Measurements from ENCODE around the gene AMOTL1.

Gene AMOTL1

GRCh38 chr11:94767701-94768601, at the start of gene AMOTL1:
TSS of gene AMOTL1 (plus strand) at chr11:94768356. CDS start at chr11:94768512, 156 bp downstream.
- DNase-seq (ENCODE audit: low read depth, low spot score) = peak; percentile 96

- DNase-seq (ENCODE audit: low read depth, low spot score) = no peak
These were observed 48.3 kb upstream of the AMOTL1 start for GRCh38 chr11:94719876-94720275.

- DNase-seq (ENCODE audit: low read depth, low spot score) = no peak
These were observed 46.4 kb upstream of the AMOTL1 start for GRCh38 chr11:94721565-94722292.

- DNase-seq (ENCODE audit: low read depth, low spot score) = no peak
These were observed 45.4 kb upstream of the AMOTL1 start for GRCh38 chr11:94722735-94723134.

GRCh38 chr11:94725097-94725496, 43.1 kb upstream of the AMOTL1 start:
- DNase-seq (ENCODE audit: low read depth, low spot score) = no peak

- DNase-seq (ENCODE audit: low read depth, low spot score) = no peak
These were observed 40.3 kb upstream of the AMOTL1 start for GRCh38 chr11:94727819-94728218.

GRCh38 chr11:94728541-94728940, 39.6 kb upstream of the AMOTL1 start:
- peak; percentile 88 for DNase-seq (ENCODE audit: low read depth, low spot score)

- no peak for DNase-seq (ENCODE audit: low read depth, low spot score)
These were observed 39.0 kb upstream of the AMOTL1 start for GRCh38 chr11:94728966-94729751.

GRCh38 chr11:94730153-94730552, 38.0 kb upstream of the AMOTL1 start:
- DNase-seq (ENCODE audit: low read depth, low spot score) = no peak

GRCh38 chr11:94731880-94732601, 36.1 kb upstream of the AMOTL1 start:
- DNase-seq (ENCODE audit: low read depth, low spot score) = no peak

- no peak for DNase-seq (ENCODE audit: low read depth, low spot score)
These were observed 35.4 kb upstream of the AMOTL1 start for GRCh38 chr11:94732617-94733281.

- no peak for DNase-seq (ENCODE audit: low read depth, low spot score)
These were observed 33.4 kb upstream of the AMOTL1 start for GRCh38 chr11:94734563-94735275.

GRCh38 chr11:94735907-94736306, 32.2 kb upstream of the AMOTL1 start:
- no peak for DNase-seq (ENCODE audit: low read depth, low spot score)

GRCh38 chr11:94737171-94737611, 31.0 kb upstream of the AMOTL1 start:
- DNase-seq (ENCODE audit: low read depth, low spot score) = peak; percentile 69

- no peak for DNase-seq (ENCODE audit: low read depth, low spot score)
These were observed 29.4 kb upstream of the AMOTL1 start for GRCh38 chr11:94738746-94739145.

- DNase-seq (ENCODE audit: low read depth, low spot score) = no peak
These were observed 28.8 kb upstream of the AMOTL1 start for GRCh38 chr11:94739331-94739730.

- DNase-seq (ENCODE audit: low read depth, low spot score) = peak; percentile 55
These were observed 27.8 kb upstream of the AMOTL1 start for GRCh38 chr11:94740083-94741021.

- peak; percentile 64 for DNase-seq (ENCODE audit: low read depth, low spot score)
These were observed 27.0 kb upstream of the AMOTL1 start for GRCh38 chr11:94741022-94741679.

All from astrocyte of the hippocampus (primary cell).